AG04449 (cell line): ENCODE data around the gene EXO1.

Experiments
- CTCF ChIA-PET: fragments of 350-600 bp; formaldehyde crosslinking; extraction: SDS; loops from one replicate; lab custom pipeline; 2021; ENCODE audit warnings: antibody characterized with exemption; lab: Yijun Ruan, JAX
- POLR2A ChIA-PET: fragments of 400-600, 350-600 bp; formaldehyde crosslinking; extraction: SDS; loops from one replicate; lab custom pipeline; 2020; ENCODE audit warnings: antibody characterized with exemption, inconsistent platforms; lab: Yijun Ruan, JAX
- DNase-seq: peaks from one replicate; pipeline ENCODE4 v3.0.0-alpha.2; 2010; ENCODE audit warnings: low read depth, low spot score
- H3K4me3 ChIP-seq: 2 replicates; pipeline ENCODE4 v1.5.1; 2011; ENCODE audit warnings: low read depth, mild to moderate bottlenecking, control low read depth, low read length
- CTCF ChIP-seq: IDR thresholded peaks from one replicate; pipeline ENCODE4 v1.5.1; 2011; ENCODE audit warnings: mild to moderate bottlenecking, moderate library complexity, low read length, control low read depth, inconsistent platforms; ENCODE audit not compliant: insufficient read depth; ENCODE audit errors: missing control alignments

Gene EXO1

GRCh38 chr1:241899210-241899609, 51.2 kb downstream of the EXO1 start:
- no peak for TF ChIP-seq CTCF
- CTCF ChIA-PET = interaction anchor here (0.6 to 5.3 kb wide), 4 partner anchors 87 to 289 kb away, joined by 3 to 73 read pairs (median 12); partner anchors contain the start of gene MAP1LC3C
- POLR2A ChIA-PET = no interaction called here
- DNase-seq = no peak
- H3K4me3 ChIP-seq = no peak overlapping the region

GRCh38 chr1:241900381-241900780, 52.4 kb downstream of the EXO1 start:
- ChIA-PET CTCF (interaction anchor here (3.0 to 4.3 kb wide), 2 partner anchors 86 to 97 kb away, joined by 13 to 21 read pairs; partner anchors contain the start of gene MAP1LC3C), POLR2A (no interaction called here)
- no peak for TF ChIP-seq CTCF
- no peak overlapping the region for H3K4me3 ChIP-seq
- DNase-seq = no peak

GRCh38 chr1:241902391-241903065, 54.5 kb downstream of the EXO1 start:
- DNase-seq = no peak
- CTCF ChIA-PET = interaction anchor here (3.0 kb wide), 1 partner anchor 95 kb away, joined by 13 read pairs; the partner anchor contains the start of gene MAP1LC3C
- POLR2A ChIA-PET = no interaction called here
- no peak for TF ChIP-seq CTCF
- H3K4me3 ChIP-seq = no peak overlapping the region

- TF ChIP-seq CTCF = no peak
- ChIA-PET POLR2A (no interaction called here), CTCF (interaction anchor here (0.5 kb wide), 1 partner anchor 41 kb away, joined by 3 read pairs; no protein-coding TSS in a partner anchor)
- DNase-seq = no peak
- no peak overlapping the region for H3K4me3 ChIP-seq
Observed at GRCh38 chr1:241916196-241916595, 68.2 kb downstream of the EXO1 start.

- no peak for DNase-seq
- ChIA-PET POLR2A (no interaction called here), CTCF (interaction anchor here (1.1 to 2.3 kb wide), 3 partner anchors 9 to 81 kb away, joined by 4 to 13 read pairs (median 4); partner anchors contain the start of gene MAP1LC3C)
- TF ChIP-seq CTCF = no peak
- H3K4me3 ChIP-seq = no peak overlapping the region
Observed at GRCh38 chr1:241917487-241917886, 69.5 kb downstream of the EXO1 start.

- CTCF ChIA-PET = interaction anchor here (1.5 to 2.3 kb wide), 2 partner anchors 10 to 80 kb away, joined by 4 to 13 read pairs; partner anchors contain the start of gene MAP1LC3C
- H3K4me3 ChIP-seq = no peak overlapping the region
- TF ChIP-seq CTCF = no peak
- DNase-seq = peak; percentile 24
- POLR2A ChIA-PET = no interaction called here
Observed at GRCh38 chr1:241918879-241919278, 70.9 kb downstream of the EXO1 start.
